SK-N-SH treated with all-trans-retinoic acid at 6 μM for 48 hours (cell line): ENCODE data around the gene CLDN2.

ENCODE experiments used
- ATAC-seq: fragments of 200-7000 bp; cut with Tn5 transposase; 3 replicates; pipeline ENCODE4 v1.9.1; 2020; ENCODE audit warnings: mild to moderate bottlenecking, moderate library complexity
- ARNTL ChIP-seq: fragments of 450-650 bp; formaldehyde crosslinking; IDR thresholded peaks from 2 replicates; pipeline ENCODE4 v1.5.0; 2020; ENCODE audit warnings: low read depth, mild to moderate bottlenecking, moderate library complexity, borderline replicate concordance
- BACH2 ChIP-seq: fragments of 250-450 bp; sonication (Bioruptor Pico); IDR thresholded peaks from 2 replicates; pipeline ENCODE4 v1.9.0; 2021; ENCODE audit warnings: mild to moderate bottlenecking, borderline replicate concordance
- CREB5 ChIP-seq: fragments of 250-450 bp; sonication (Bioruptor Pico); IDR thresholded peaks from 2 replicates; pipeline ENCODE4 v1.5.1; 2020; ENCODE audit warnings: low read depth, mild to moderate bottlenecking, moderate library complexity
- ESRRG ChIP-seq: fragments of 250-450 bp; sonication (Bioruptor Pico); IDR thresholded peaks from 2 replicates; pipeline ENCODE4 v1.6.1; 2021; ENCODE audit warnings: mild to moderate bottlenecking
- ISL1 ChIP-seq: fragments of 250-450 bp; sonication (Bioruptor Pico); IDR thresholded peaks from 2 replicates; pipeline ENCODE4 v2.1.2; 2022; ENCODE audit warnings: mild to moderate bottlenecking, moderate library complexity
- OSR1 ChIP-seq: fragments of 250-450 bp; sonication (Bioruptor Pico); IDR thresholded peaks from 2 replicates; pipeline ENCODE4 v1.8.0; 2022; ENCODE audit warnings: moderate library complexity, mild to moderate bottlenecking, inconsistent platforms
- PATZ1 ChIP-seq: fragments of 250-450 bp; sonication (Bioruptor Pico); IDR thresholded peaks from 2 replicates; pipeline ENCODE4 v1.8.0; 2020; ENCODE audit warnings: mild to moderate bottlenecking, moderate library complexity, borderline replicate concordance
- POU6F1 ChIP-seq: fragments of 250-450 bp; sonication (Bioruptor Pico); IDR thresholded peaks from 2 replicates; pipeline ENCODE4 v1.8.0; 2021; ENCODE audit warnings: low read depth, mild to moderate bottlenecking, moderate library complexity, borderline replicate concordance
- RARB ChIP-seq: fragments of 250-450 bp; sonication (Bioruptor Pico); IDR thresholded peaks from 2 replicates; pipeline ENCODE4 v1.8.0; 2021; ENCODE audit warnings: mild to moderate bottlenecking, moderate library complexity
- SNAI2 ChIP-seq: fragments of 250-450 bp; sonication (Bioruptor Pico); IDR thresholded peaks from 2 replicates; pipeline ENCODE4 v1.5.0; 2020; ENCODE audit warnings: mild to moderate bottlenecking, moderate library complexity
- TCF4 ChIP-seq: fragments of 250-450 bp; sonication (Bioruptor Pico); IDR thresholded peaks from 2 replicates; pipeline ENCODE4 v1.8.0; 2021; ENCODE audit warnings: mild to moderate bottlenecking, moderate library complexity, borderline replicate concordance
- TOX ChIP-seq: fragments of 250-450 bp; sonication (Bioruptor Pico); IDR thresholded peaks from 2 replicates; pipeline ENCODE4 v1.8.0; 2021; ENCODE audit warnings: mild to moderate bottlenecking, moderate library complexity, borderline replicate concordance
- TSHZ2 ChIP-seq: fragments of 250-450 bp; sonication (Bioruptor Pico); IDR thresholded peaks from 2 replicates; pipeline ENCODE4 v1.5.0; 2020; ENCODE audit warnings: mild to moderate bottlenecking, moderate library complexity
- ZC3H10 ChIP-seq: fragments of 250-450 bp; sonication (Bioruptor Pico); IDR thresholded peaks from 2 replicates; pipeline ENCODE4 v1.5.1; 2021; ENCODE audit warnings: mild to moderate bottlenecking, moderate library complexity
- ZFP3 ChIP-seq: fragments of 250-450 bp; sonication (Bioruptor Pico); IDR thresholded peaks from 2 replicates; pipeline ENCODE4 v1.5.0; 2020; ENCODE audit warnings: mild to moderate bottlenecking, moderate library complexity
- ZFP30 ChIP-seq: fragments of 450-650 bp; formaldehyde crosslinking; IDR thresholded peaks from 2 replicates; pipeline ENCODE4 v1.5.0; 2022; ENCODE audit warnings: mild to moderate bottlenecking, moderate library complexity
- ZNF565 ChIP-seq: fragments of 450-650 bp; formaldehyde crosslinking; conservative IDR thresholded peaks from 2 replicates; pipeline ENCODE4 v1.5.0; 2020; ENCODE audit warnings: low read depth, mild to moderate bottlenecking, moderate library complexity

The CLDN2 gene

GRCh38 chrX:106972896-106973295, 52.7 kb downstream of the CLDN2 start:
- no peak for TF ChIP-seq POU6F1
- TF ChIP-seq ARNTL (CRISPR knock-in tag), result no peak
- TF ChIP-seq BACH2 (CRISPR knock-in tag), result no peak
- TF ChIP-seq ISL1 (CRISPR knock-in tag), result no peak
- TF ChIP-seq RARB (CRISPR knock-in tag), result no peak
- TF ChIP-seq TOX, result no peak
- no peak for TF ChIP-seq ZC3H10 (CRISPR knock-in tag)
- TF ChIP-seq OSR1 (CRISPR knock-in tag), result no peak

GRCh38 chrX:106973433-106974149, 53.4 kb downstream of the CLDN2 start:
- no peak for ATAC-seq
- TF ChIP-seq ARNTL (CRISPR knock-in tag) (no peak), TCF4 (CRISPR knock-in tag) (no peak), ESRRG (no peak), SNAI2 (CRISPR knock-in tag) (no peak), ZFP3 (no peak), ISL1 (CRISPR knock-in tag) (no peak), TSHZ2 (CRISPR knock-in tag) (no peak), CREB5 (CRISPR knock-in tag) (no peak), ZFP30 (no peak), POU6F1 (no peak), ZC3H10 (CRISPR knock-in tag) (no peak), ZNF565 (CRISPR knock-in tag) (no peak), PATZ1 (CRISPR knock-in tag) (no peak)

More at GRCh38 chrX:106972896-106973295, 52.7 kb downstream of the CLDN2 start:
- ATAC-seq, result no peak

- ATAC-seq, result no peak
- TF ChIP-seq OSR1 (CRISPR knock-in tag), result no peak
- TF ChIP-seq ZFP30, result no peak
- TF ChIP-seq ZNF565 (CRISPR knock-in tag), result no peak
- TF ChIP-seq TOX, result no peak
- no peak for TF ChIP-seq CREB5 (CRISPR knock-in tag)
Measured at GRCh38 chrX:106976416-106976815, 56.2 kb downstream of the CLDN2 start.
